ENCODE data around the gene MIEF1.

Gene MIEF1

DNA sequence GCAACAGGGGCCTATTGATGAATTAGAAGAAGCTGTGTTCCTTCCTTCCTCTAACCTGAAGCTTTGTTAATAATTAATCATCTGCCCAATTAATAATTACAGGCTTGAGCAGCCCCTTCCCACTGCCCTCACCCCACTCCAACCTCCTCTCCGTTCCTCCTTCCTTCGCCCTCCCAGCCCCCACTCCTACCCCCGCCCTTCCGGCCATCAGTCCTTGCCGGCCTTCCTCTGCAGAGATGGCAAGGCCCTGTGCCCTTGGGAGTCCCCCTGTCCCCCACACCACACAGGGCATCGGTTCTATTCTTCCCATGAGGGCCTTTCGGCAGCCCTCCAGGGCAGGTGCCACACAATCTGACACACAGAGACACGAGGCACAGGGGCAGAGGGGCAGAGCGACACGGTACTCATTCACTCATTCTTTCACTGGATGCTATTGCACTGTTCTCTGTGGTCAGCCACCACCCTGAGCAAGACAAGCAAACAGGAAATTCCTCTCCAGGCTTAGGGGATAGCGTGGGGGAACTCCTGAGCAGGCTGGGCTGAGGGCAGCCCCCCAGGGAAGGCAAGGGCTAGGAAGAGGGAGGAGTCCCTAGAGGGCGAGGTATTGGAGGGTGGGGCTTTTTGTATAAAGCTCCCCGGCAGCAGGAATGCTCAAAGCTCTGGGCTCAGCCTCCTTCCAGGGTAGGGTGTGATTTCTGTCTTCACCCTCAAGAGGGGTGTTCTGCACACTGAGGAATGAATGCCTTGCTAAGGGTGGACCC lies 30.5 kb upstream of the MIEF1 start:
- Histone ChIP-seq H2AFZ (ENCODE audit: low read length) (no peak overlapping the region), H3K36me3 (ENCODE audit: insufficient read depth, low read length) (peaks cover 45% of the 10 kb centered on the region; the same call in 1 of the 2 replicates), H3K4me2 (ENCODE audit: low read length) (peak overlapping the region; percentile 52), H3K79me2 (ENCODE audit: insufficient read depth, low read length) (peaks cover 5% of the 10 kb centered on the region; the same call in 1 of the 2 replicates), H3K9me3 (ENCODE audit: low read length) (no peaks in the 10 kb centered on the region), H3F3A (ENCODE audit: insufficient read depth, low read length) (no peaks in the 10 kb centered on the region), H3K9ac (ENCODE audit: low read length) (peak overlapping the region; percentile 46; the same call in 1 of the 2 replicates), H3K9me2 (ENCODE audit: low read depth, low read length) (no peaks in the 10 kb centered on the region), H4K20me1 (ENCODE audit: insufficient read depth, low read length) (no peaks in the 10 kb centered on the region), H3K4me3 (ENCODE audit: low read depth, low read length, poor library complexity, severe bottlenecking) (peak overlapping the region; percentile 13), H3K27ac (ENCODE audit: low read depth, low read length, poor library complexity, severe bottlenecking) (peak overlapping the region; percentile 98), H3K27me3 (ENCODE audit: insufficient read depth, low read length) (no peaks in the 10 kb centered on the region), H3K4me1 (ENCODE audit: insufficient read depth, low read length, severe bottlenecking) (peaks cover 66% of the 10 kb centered on the region)
- TF ChIP-seq, protein P1, sequence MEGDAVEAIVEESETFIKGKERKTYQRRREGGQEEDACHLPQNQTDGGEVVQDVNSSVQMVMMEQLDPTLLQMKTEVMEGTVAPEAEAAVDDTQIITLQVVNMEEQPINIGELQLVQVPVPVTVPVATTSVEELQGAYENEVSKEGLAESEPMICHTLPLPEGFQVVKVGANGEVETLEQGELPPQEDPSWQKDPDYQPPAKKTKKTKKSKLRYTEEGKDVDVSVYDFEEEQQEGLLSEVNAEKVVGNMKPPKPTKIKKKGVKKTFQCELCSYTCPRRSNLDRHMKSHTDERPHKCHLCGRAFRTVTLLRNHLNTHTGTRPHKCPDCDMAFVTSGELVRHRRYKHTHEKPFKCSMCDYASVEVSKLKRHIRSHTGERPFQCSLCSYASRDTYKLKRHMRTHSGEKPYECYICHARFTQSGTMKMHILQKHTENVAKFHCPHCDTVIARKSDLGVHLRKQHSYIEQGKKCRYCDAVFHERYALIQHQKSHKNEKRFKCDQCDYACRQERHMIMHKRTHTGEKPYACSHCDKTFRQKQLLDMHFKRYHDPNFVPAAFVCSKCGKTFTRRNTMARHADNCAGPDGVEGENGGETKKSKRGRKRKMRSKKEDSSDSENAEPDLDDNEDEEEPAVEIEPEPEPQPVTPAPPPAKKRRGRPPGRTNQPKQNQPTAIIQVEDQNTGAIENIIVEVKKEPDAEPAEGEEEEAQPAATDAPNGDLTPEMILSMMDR (IDR thresholded peaks at IDR 0.05; ENCODE audit: low read length): no peak
- TF ChIP-seq EZH2 (IDR thresholded peaks at IDR 0.05; ENCODE audit: borderline replicate concordance, low read length): no peak

DNA sequence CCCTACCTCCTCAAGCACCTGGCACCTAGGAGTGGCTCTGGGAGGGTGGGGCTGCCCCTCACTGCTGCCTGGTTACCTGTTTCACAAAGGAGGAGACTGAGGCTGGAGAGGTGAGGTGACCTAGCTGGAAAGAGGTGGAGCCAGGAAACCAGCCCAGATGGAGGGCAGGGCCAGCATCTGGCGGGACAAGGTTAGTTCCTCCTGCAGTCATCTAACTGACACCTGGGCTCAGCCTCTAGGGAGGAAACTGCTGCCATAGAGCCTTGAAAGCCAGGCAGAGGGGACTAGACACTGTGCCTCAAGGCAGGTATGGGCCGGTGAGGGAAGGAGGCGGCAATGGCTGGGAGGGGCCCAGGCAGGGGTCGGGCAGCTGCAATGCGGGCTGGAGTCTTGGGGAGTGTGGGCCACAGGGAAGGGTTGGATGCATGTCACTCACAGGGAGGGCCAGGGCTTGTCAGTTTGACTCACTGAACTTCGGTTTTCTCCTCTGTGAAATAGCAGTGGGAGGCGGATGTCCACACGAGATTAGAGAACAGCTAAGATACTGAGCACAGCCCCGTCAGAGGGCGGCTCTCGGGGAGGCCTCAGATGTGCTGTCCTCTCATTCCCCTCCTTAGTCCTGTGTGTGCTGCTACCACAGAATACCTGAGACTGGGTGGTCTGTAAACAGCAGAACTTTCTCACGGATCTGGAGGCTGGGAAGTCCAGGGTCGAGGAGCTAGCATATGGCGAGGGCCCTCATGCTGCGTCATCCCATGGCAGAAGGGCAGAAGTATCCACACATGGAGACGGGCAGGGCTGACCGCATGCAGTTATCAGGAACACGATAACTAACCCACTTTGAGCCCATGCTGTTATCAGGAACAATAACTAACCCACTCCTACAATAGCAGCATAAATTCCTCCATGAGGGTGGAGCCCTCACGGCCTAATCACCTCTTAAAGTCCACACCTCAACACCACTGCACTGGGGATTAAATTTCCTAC lies 29.2 kb upstream of the MIEF1 start:
- H3F3A ChIP-seq (ENCODE audit: insufficient read depth, low read length): no peaks in the 10 kb centered on the region
- peak overlapping the region; percentile 52 for H3K4me2 ChIP-seq (ENCODE audit: low read length)
- peak overlapping the region; percentile 98 for H3K27ac ChIP-seq (ENCODE audit: low read depth, low read length, poor library complexity, severe bottlenecking)
- peaks cover 53% of the 10 kb centered on the region for H3K4me1 ChIP-seq (ENCODE audit: insufficient read depth, low read length, severe bottlenecking)
- no peaks in the 10 kb centered on the region for H3K9me3 ChIP-seq (ENCODE audit: low read length)
- no peaks in the 10 kb centered on the region for H3K27me3 ChIP-seq (ENCODE audit: insufficient read depth, low read length)
- peak overlapping the region; percentile 10 for H3K4me3 ChIP-seq (ENCODE audit: low read depth, low read length, poor library complexity, severe bottlenecking)
- no peaks in the 10 kb centered on the region for H4K20me1 ChIP-seq (ENCODE audit: insufficient read depth, low read length)
- no peaks in the 10 kb centered on the region for H3K9me2 ChIP-seq (ENCODE audit: low read depth, low read length)
- peak overlapping the region; percentile 46; the same call in 1 of the 2 replicates for H3K9ac ChIP-seq (ENCODE audit: low read length)
- TF ChIP-seq, protein P1 (IDR thresholded peaks at IDR 0.05; ENCODE audit: low read length): no peak
- TF ChIP-seq EZH2 (IDR thresholded peaks at IDR 0.05; ENCODE audit: borderline replicate concordance, low read length): no peak
- peaks cover 4% of the 10 kb centered on the region; the same call in 1 of the 2 replicates for H3K79me2 ChIP-seq (ENCODE audit: insufficient read depth, low read length)
- H3K36me3 ChIP-seq (ENCODE audit: insufficient read depth, low read length): peaks cover 56% of the 10 kb centered on the region
- H2AFZ ChIP-seq (ENCODE audit: low read length): no peak overlapping the region

DNA sequence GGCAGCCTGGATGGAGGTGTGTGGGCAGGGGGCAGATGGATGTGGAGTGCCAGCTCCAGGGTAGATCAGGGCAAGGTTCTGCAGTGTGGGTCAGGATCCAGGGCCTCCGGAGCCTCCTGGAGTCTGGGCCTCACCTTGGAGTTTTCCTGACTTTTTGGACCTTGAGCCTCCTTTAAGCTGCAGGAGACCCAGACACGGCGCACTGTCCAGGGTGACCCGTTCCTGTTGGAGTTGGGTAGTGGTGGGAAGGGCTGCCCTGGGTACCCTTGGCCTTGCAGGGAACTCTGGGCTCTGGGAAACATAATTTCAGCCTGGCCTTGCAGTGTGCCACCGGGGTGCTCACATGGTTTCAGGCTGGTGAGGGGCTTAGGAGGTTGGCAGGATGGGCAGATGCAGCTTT lies 28.2 kb upstream of the MIEF1 start:
- H3K79me2 ChIP-seq (ENCODE audit: insufficient read depth, low read length): peaks cover 4% of the 10 kb centered on the region; the same call in 1 of the 2 replicates
- no peaks in the 10 kb centered on the region for H3F3A ChIP-seq (ENCODE audit: insufficient read depth, low read length)
- no peaks in the 10 kb centered on the region for H3K27me3 ChIP-seq (ENCODE audit: insufficient read depth, low read length)
- no peaks in the 10 kb centered on the region for H3K9me3 ChIP-seq (ENCODE audit: low read length)
- H3K9me2 ChIP-seq (ENCODE audit: low read depth, low read length): no peaks in the 10 kb centered on the region
- no peak overlapping the region for H2AFZ ChIP-seq (ENCODE audit: low read length)
- TF ChIP-seq, protein P1 (IDR thresholded peaks at IDR 0.05; ENCODE audit: low read length): no peak
- TF ChIP-seq EZH2 (IDR thresholded peaks at IDR 0.05; ENCODE audit: borderline replicate concordance, low read length): no peak
- no peak overlapping the region for H3K4me2 ChIP-seq (ENCODE audit: low read length)
- no peak overlapping the region for H3K27ac ChIP-seq (ENCODE audit: low read depth, low read length, poor library complexity, severe bottlenecking)
- H3K9ac ChIP-seq (ENCODE audit: low read length): no peak overlapping the region
- H3K4me3 ChIP-seq (ENCODE audit: low read depth, low read length, poor library complexity, severe bottlenecking): no peak overlapping the region
- H3K36me3 ChIP-seq (ENCODE audit: insufficient read depth, low read length): peaks cover 59% of the 10 kb centered on the region
- H3K4me1 ChIP-seq (ENCODE audit: insufficient read depth, low read length, severe bottlenecking): peaks cover 43% of the 10 kb centered on the region
- no peaks in the 10 kb centered on the region for H4K20me1 ChIP-seq (ENCODE audit: insufficient read depth, low read length)

All from OCI-LY1 (cell line).